HCT116 (cell line): ENCODE data around the gene NAALADL2. TPM values are rescaled to one million over a fixed set of nuclear protein-coding genes. Genes with fewer than 3 reads are reported as not detected.
"Not testable (repeated sequence)": the region's sequence is repeated elsewhere in the genome, so short reads cannot be mapped to it uniquely, and the experiment has no call there.

Source experiments
- ATAC-seq: fragments of 200-7000 bp; cut with Tn5 transposase; 2 replicates; pipeline ENCODE4 v1.9.1; 2020; ENCODE audit warnings: mild to moderate bottlenecking, moderate library complexity
- BruUV-seq: library from RNA; stranded (reverse); fragments of 400-500 nt; replicated peaks from 2 replicates; lab custom pipeline; 2021; lab: Mats Ljungman, UMichigan
- CTCF ChIA-PET: fragments of 300-600 bp; sonication (Branson Sonifier 250); formaldehyde crosslinking; loops from one replicate; lab custom pipeline; 2021; ENCODE audit warnings: antibody characterized with exemption; lab: Charles Lee
- POLR2A ChIA-PET: fragments of 300-600, 350-600 bp; sonication (Branson Sonifier 250); formaldehyde crosslinking; loops from one replicate; lab custom pipeline; 2021; ENCODE audit warnings: antibody characterized with exemption; lab: Charles Lee
- RAD21 ChIA-PET, 2 experiments: fragments of 300-600 bp; sonication (Branson Sonifier 250); formaldehyde crosslinking; loops; one replicate each; lab custom pipeline; 2023; ENCODE audit warnings: low total read pairs in 2 of 2; ENCODE audit not compliant: uncharacterized antibody in 2 of 2, unreplicated experiment in 2 of 2, low non-redundant PET in 1 of 2; lab: Charles Lee
- DNase-seq: peaks from one replicate; pipeline ENCODE4 v3.0.0-alpha.2; 2010; ENCODE audit warnings: low read depth, low spot score
- H2AFZ ChIP-seq: fragments of 200-600 bp; shearing (Covaris generic), sonication (generic); 2 replicates; pipeline ENCODE4 v1.6.1; 2017; ENCODE audit warnings: low read depth, mixed run types, mixed read lengths, antibody characterized with exemption, low read length; ENCODE audit not compliant: poor library complexity, severe bottlenecking
- H3K27ac ChIP-seq: 2 replicates; pipeline ENCODE4 v1.5.1; 2012; ENCODE audit warnings: low read depth, low read length
- H3K27me3 ChIP-seq: fragments of 200-600 bp; sonication (generic); 2 replicates; pipeline ENCODE4 v1.6.1; 2016; ENCODE audit warnings: mixed run types, low read length, mixed read lengths; ENCODE audit not compliant: insufficient read depth
- H3K36me3 ChIP-seq, 2 experiments: fragments of 200-500 bp in 1 of 2; fragments of 200-600 bp in 1 of 2; sonication (Bioruptor generic) in 1 of 2; sonication (generic) in 1 of 2; 2 replicates each; pipeline versions ENCODE4 v1.5.1 to v1.6.1; 2014 to 2016; ENCODE audit warnings: low read length in 2 of 2, inconsistent platforms in 1 of 2, mixed read lengths in 1 of 2, mixed run types in 1 of 2; ENCODE audit not compliant: insufficient read depth in 2 of 2, control insufficient read depth in 1 of 2
- H3K4me1 ChIP-seq, 2 experiments: fragments of 200-600 bp in 1 of 2; sonication (generic) in 1 of 2; 2 replicates each; pipeline versions ENCODE4 v1.5.1 to v1.6.1; 2012 to 2017; ENCODE audit warnings: low read length in 2 of 2, inconsistent platforms in 1 of 2, mild to moderate bottlenecking in 1 of 2, mixed read lengths in 1 of 2, mixed run types in 1 of 2, moderate library complexity in 1 of 2; ENCODE audit not compliant: insufficient read depth in 2 of 2, control insufficient read depth in 1 of 2
- H3K4me2 ChIP-seq: fragments of 200-600 bp; sonication (generic); 2 replicates; pipeline ENCODE4 v1.6.1; 2017; ENCODE audit warnings: mixed run types, low read length, mixed read lengths
- H3K4me3 ChIP-seq, 2 experiments: fragments of 200-600 bp in 1 of 2; sonication (generic) in 1 of 2; replicated peaks in 1 of 2; 2 replicates each; pipeline ENCODE4 v1.5.1; 2011 to 2016; ENCODE audit warnings: low read length in 2 of 2, control low read depth in 1 of 2, low read depth in 1 of 2, mild to moderate bottlenecking in 1 of 2, mixed read lengths in 1 of 2, mixed run types in 1 of 2
- H3K79me2 ChIP-seq: fragments of 200-600 bp; sonication (generic); 2 replicates; pipeline ENCODE4 v1.6.1; 2017; ENCODE audit warnings: mild to moderate bottlenecking, mixed run types, low read length, moderate library complexity, mixed read lengths; ENCODE audit not compliant: insufficient read depth
- H3K9ac ChIP-seq: fragments of 200-600 bp; sonication (generic); 2 replicates; pipeline ENCODE4 v1.6.1; 2016; ENCODE audit warnings: low read length, mixed read lengths
- H3K9me2 ChIP-seq: fragments of 200-600 bp; sonication (generic), shearing (Covaris generic); 2 replicates; pipeline ENCODE4 v1.6.1; 2017; ENCODE audit warnings: mixed run types, mild to moderate bottlenecking, moderate library complexity; ENCODE audit not compliant: insufficient read depth
- H3K9me3 ChIP-seq, 2 experiments: fragments of 200-500 bp in 1 of 2; fragments of 200-600 bp in 1 of 2; sonication (Bioruptor generic) in 1 of 2; sonication (generic) in 1 of 2; 2 replicates each; pipeline ENCODE4 v1.6.1; 2014 to 2017; ENCODE audit warnings: low read length in 2 of 2, mixed read lengths in 2 of 2, inconsistent platforms in 1 of 2, low read depth in 1 of 2, mild to moderate bottlenecking in 1 of 2, mixed run types in 1 of 2, moderate library complexity in 1 of 2; ENCODE audit not compliant: control insufficient read depth in 1 of 2, insufficient read depth in 1 of 2
- H4K20me1 ChIP-seq: fragments of 200-600 bp; sonication (generic), shearing (Covaris generic); 2 replicates; pipeline ENCODE4 v1.6.1; 2017; ENCODE audit warnings: mixed run types, mild to moderate bottlenecking, moderate library complexity; ENCODE audit not compliant: insufficient read depth
- CBX3 ChIP-seq: IDR thresholded peaks from 2 replicates; pipeline ENCODE4 v1.6.1; 2012; ENCODE audit warnings: low read depth
- FOSL1 ChIP-seq: IDR thresholded peaks from 2 replicates; pipeline ENCODE4 v1.6.1; 2012; ENCODE audit warnings: low read depth
- POLR2A ChIP-seq: IDR thresholded peaks from 2 replicates; pipeline ENCODE4 v1.7.0; 2011; ENCODE audit warnings: borderline replicate concordance; ENCODE audit not compliant: insufficient read depth, insufficient read length; ENCODE audit errors: extremely low read depth
- intact Hi-C: fragments of 100-400 bp; cut with micrococcal nuclease; formaldehyde crosslinking; loops from 2 replicates; pipeline ENCODE4 v1.10.0; 2022
- total RNA-seq: library from RNA; stranded (reverse); gene quantifications from one replicate; pipeline ENCODE4 v1.2.1, GENCODE V29; 2021; ENCODE audit not compliant: unreplicated experiment
- TF ChIP-seq, protein P1 (sequence below): IDR thresholded peaks from 2 replicates; pipeline ENCODE4 v1.6.1; 2011; ENCODE audit warnings: mild to moderate bottlenecking, low read length, moderate library complexity; ENCODE audit not compliant: insufficient replicate concordance; ENCODE audit errors: extremely low read depth

The NAALADL2 gene
- total RNA-seq, 1 experiment from 2014 or later, result 2.9 TPM

- H3K9me2 ChIP-seq, result no peaks in the 10 kb centered on the region
- H3K9me3 ChIP-seq, result no peaks in the 10 kb centered on the region
- H3K4me2 ChIP-seq, result no peak overlapping the region
- ChIA-PET POLR2A (no interaction called here), CTCF (no interaction called here), RAD21 (no interaction called here)
- H3K9ac ChIP-seq, result no peak overlapping the region
- H2AFZ ChIP-seq, result no peak overlapping the region
- no peaks in the 10 kb centered on the region for H4K20me1 ChIP-seq
- intact Hi-C loops, result no loop called here
- H3K27me3 ChIP-seq, result no peaks in the 10 kb centered on the region
- no peak for TF ChIP-seq POLR2A
- no peak for TF ChIP-seq CBX3
- BruUV-seq, result no TSS peak
- no peaks in the 10 kb centered on the region for H3K36me3 ChIP-seq
- H3K27ac ChIP-seq, result no peak overlapping the region
- no peaks in the 10 kb centered on the region for H3K4me1 ChIP-seq
- no peak overlapping the region for H3K4me3 ChIP-seq
- ATAC-seq, result no peak
- no peaks in the 10 kb centered on the region for H3K79me2 ChIP-seq
- DNase-seq, result no peak
Observed at GRCh38 chr3:175807175-175807574, 948.0 kb downstream of the NAALADL2 start.

DNA sequence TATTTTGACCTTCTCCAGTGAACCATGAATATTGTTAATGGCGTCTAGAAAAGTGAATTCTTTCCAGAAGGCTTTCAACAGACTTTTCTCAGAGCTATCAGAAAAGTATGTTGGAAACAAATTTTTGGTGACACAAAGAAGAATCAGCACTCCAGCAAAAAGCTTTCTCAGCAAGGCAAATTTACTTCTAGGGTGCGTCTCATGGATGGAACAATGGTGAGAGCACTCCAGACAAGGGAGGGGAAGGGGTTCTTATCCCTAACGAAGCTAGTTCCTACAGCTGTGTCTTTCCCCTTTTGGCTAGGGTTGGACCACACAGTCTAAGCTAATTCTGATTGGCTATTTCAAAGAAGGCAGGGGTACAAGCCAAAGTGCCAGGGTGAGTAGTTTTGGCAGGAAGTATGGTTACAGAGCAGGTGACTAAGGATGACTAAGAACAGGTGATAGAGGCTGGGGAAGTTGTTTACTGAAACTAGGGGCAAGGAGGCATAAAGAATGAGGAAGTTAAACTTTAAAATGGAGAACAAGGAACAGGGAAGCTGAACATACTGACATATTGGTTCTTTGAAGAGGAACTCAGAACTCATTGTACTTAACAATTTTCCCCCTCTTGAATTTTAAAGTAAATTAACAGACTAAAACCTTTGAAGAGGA lies 959.8 kb downstream of the NAALADL2 start:
- intact Hi-C loops, result no loop called here
- H3K4me2 ChIP-seq, result no peak overlapping the region
- H3K79me2 ChIP-seq, result no peaks in the 10 kb centered on the region
- CTCF ChIA-PET, result no interaction called here
- no peaks in the 10 kb centered on the region for H3K9me2 ChIP-seq
- ATAC-seq, result no peak
- no peak overlapping the region for H3K27ac ChIP-seq
- H3K9ac ChIP-seq, result no peak overlapping the region
- POLR2A ChIA-PET, result no interaction called here
- no peak overlapping the region for H2AFZ ChIP-seq
- H3K36me3 ChIP-seq, result no peaks in the 10 kb centered on the region
- no peaks in the 10 kb centered on the region for H3K4me1 ChIP-seq
- no peaks in the 10 kb centered on the region for H3K27me3 ChIP-seq
- H3K4me3 ChIP-seq, result no peak overlapping the region
- DNase-seq, result peak; percentile 3
- RAD21 ChIA-PET, result no interaction called here
- H4K20me1 ChIP-seq, result no peaks in the 10 kb centered on the region
- BruUV-seq, result no TSS peak
- H3K9me3 ChIP-seq, result peaks cover 5 to 10% of the 10 kb centered on the region in 2 experiments; a peak in 2 of 4 replicates
- TF ChIP-seq CBX3 (peak; percentile 65; the same call in 1 of the 2 replicates), FOSL1 (0 out of 2 replicates have a peak, but pooled peaks have one; percentile 22)
- TF ChIP-seq, protein P1, sequence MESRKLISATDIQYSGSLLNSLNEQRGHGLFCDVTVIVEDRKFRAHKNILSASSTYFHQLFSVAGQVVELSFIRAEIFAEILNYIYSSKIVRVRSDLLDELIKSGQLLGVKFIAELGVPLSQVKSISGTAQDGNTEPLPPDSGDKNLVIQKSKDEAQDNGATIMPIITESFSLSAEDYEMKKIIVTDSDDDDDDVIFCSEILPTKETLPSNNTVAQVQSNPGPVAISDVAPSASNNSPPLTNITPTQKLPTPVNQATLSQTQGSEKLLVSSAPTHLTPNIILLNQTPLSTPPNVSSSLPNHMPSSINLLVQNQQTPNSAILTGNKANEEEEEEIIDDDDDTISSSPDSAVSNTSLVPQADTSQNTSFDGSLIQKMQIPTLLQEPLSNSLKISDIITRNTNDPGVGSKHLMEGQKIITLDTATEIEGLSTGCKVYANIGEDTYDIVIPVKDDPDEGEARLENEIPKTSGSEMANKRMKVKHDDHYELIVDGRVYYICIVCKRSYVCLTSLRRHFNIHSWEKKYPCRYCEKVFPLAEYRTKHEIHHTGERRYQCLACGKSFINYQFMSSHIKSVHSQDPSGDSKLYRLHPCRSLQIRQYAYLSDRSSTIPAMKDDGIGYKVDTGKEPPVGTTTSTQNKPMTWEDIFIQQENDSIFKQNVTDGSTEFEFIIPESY, result no peak

GRCh38 chr3:175822766-175823491 lies 963.8 kb downstream of the NAALADL2 start:
- RAD21 ChIA-PET, H3K27ac ChIP-seq, H3K4me3 ChIP-seq, H3K4me2 ChIP-seq, DNase-seq, H3K27me3 ChIP-seq, H4K20me1 ChIP-seq, H3K4me1 ChIP-seq, BruUV-seq, H3K79me2 ChIP-seq, H3K9ac ChIP-seq, H2AFZ ChIP-seq, CTCF ChIA-PET, H3K9me2 ChIP-seq, intact Hi-C loops, ATAC-seq, POLR2A ChIA-PET, H3K36me3 ChIP-seq: not testable (repeated sequence)
- peaks cover 5 to 10% of the 10 kb centered on the region in 2 experiments; a peak in 2 of 4 replicates for H3K9me3 ChIP-seq
